IPS-20b (cell line): Measurements from ENCODE around the gene SRGAP1.

ENCODE experiments used
- H3K27ac ChIP-seq: one replicate; pipeline ENCODE4 v1.5.1; 2013; ENCODE audit warnings: low read length
- H3K27me3 ChIP-seq: 2 replicates; pipeline ENCODE4 v1.6.1; 2013; ENCODE audit warnings: mild to moderate bottlenecking, low read length, inconsistent platforms; ENCODE audit not compliant: insufficient read depth
- H3K36me3 ChIP-seq: 2 replicates; pipeline ENCODE4 v1.6.1; 2013; ENCODE audit warnings: low read depth, mild to moderate bottlenecking, inconsistent platforms, low read length, moderate library complexity; ENCODE audit not compliant: insufficient read depth
- H3K4me1 ChIP-seq: 2 replicates; pipeline ENCODE4 v1.6.1; 2013; ENCODE audit warnings: mild to moderate bottlenecking, control low read depth, inconsistent platforms, low read length, moderate library complexity; ENCODE audit not compliant: insufficient read depth
- H3K4me3 ChIP-seq: 2 replicates; pipeline ENCODE4 v1.5.1; 2013; ENCODE audit warnings: mild to moderate bottlenecking, low read length, inconsistent platforms
- H3K9ac ChIP-seq: 2 replicates; pipeline ENCODE4 v1.6.1; 2013; ENCODE audit warnings: low read depth, mild to moderate bottlenecking, inconsistent platforms, low read length, moderate library complexity
- H3K9me3 ChIP-seq: 2 replicates; pipeline ENCODE4 v1.6.1; 2013; ENCODE audit warnings: mild to moderate bottlenecking, low read depth, low read length, inconsistent platforms; ENCODE audit not compliant: insufficient read depth

The SRGAP1 gene

GRCh38 chr12:63982604-63983295, 138.2 kb downstream of the SRGAP1 start:
- Histone ChIP-seq H3K27ac (no peak overlapping the region), H3K4me1 (peaks cover 8% of the 10 kb centered on the region; the same call in 1 of the 2 replicates), H3K9me3 (no peaks in the 10 kb centered on the region), H3K9ac (no peak overlapping the region), H3K36me3 (no peaks in the 10 kb centered on the region), H3K4me3 (no peak overlapping the region), H3K27me3 (no peaks in the 10 kb centered on the region)

GRCh38 chr12:63985456-63985855, 141.0 kb downstream of the SRGAP1 start:
- Histone ChIP-seq H3K4me3 (no peak overlapping the region), H3K9ac (no peak overlapping the region), H3K9me3 (no peaks in the 10 kb centered on the region), H3K27ac (no peak overlapping the region), H3K36me3 (no peaks in the 10 kb centered on the region), H3K27me3 (no peaks in the 10 kb centered on the region), H3K4me1 (peaks cover 8% of the 10 kb centered on the region; the same call in 1 of the 2 replicates)

DNA sequence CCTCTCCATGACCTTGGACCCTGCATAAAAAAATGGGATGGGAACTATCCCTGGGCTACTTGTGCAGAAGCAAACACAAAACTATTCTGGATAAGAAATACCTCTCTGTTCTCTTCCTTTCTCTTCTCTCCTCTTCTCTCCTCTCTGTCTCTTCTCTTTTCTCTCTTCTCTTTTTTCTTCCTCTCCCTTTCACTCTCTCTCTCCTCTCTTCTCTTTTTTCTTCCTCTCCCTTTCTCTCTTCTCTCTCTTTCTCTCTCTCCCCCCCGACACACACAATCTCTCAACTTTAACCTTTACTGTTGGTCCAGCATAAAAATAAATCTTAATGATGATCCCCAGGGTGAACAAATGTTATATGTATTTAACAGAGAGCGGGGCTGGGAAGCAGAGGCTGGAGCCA, 141.4 kb downstream of the SRGAP1 start:
- H3K4me3 ChIP-seq, result no peak overlapping the region
- H3K4me1 ChIP-seq, result peaks cover 8% of the 10 kb centered on the region; the same call in 1 of the 2 replicates
- H3K27ac ChIP-seq, result no peak overlapping the region
- H3K9me3 ChIP-seq, result no peaks in the 10 kb centered on the region
- no peaks in the 10 kb centered on the region for H3K36me3 ChIP-seq
- H3K27me3 ChIP-seq, result no peaks in the 10 kb centered on the region
- H3K9ac ChIP-seq, result no peak overlapping the region

GRCh38 chr12:63989301-63989845, 144.9 kb downstream of the SRGAP1 start:
- H3K9ac ChIP-seq, result no peak overlapping the region
- no peak overlapping the region for H3K4me3 ChIP-seq
- no peaks in the 10 kb centered on the region for H3K36me3 ChIP-seq
- no peaks in the 10 kb centered on the region for H3K9me3 ChIP-seq
- H3K27me3 ChIP-seq, result no peaks in the 10 kb centered on the region
- H3K4me1 ChIP-seq, result peaks cover 4% of the 10 kb centered on the region; the same call in 1 of the 2 replicates
- H3K27ac ChIP-seq, result no peak overlapping the region

- H3K4me3 ChIP-seq, result no peak overlapping the region
- no peaks in the 10 kb centered on the region for H3K9me3 ChIP-seq
- H3K27me3 ChIP-seq, result no peaks in the 10 kb centered on the region
- H3K36me3 ChIP-seq, result no peaks in the 10 kb centered on the region
- H3K9ac ChIP-seq, result no peak overlapping the region
- H3K4me1 ChIP-seq, result peaks cover 4% of the 10 kb centered on the region; the same call in 1 of the 2 replicates
- no peak overlapping the region for H3K27ac ChIP-seq
Measured at GRCh38 chr12:63990828-63991547, 146.5 kb downstream of the SRGAP1 start.

GRCh38 chr12:63994704-63995103, 150.2 kb downstream of the SRGAP1 start:
- Histone ChIP-seq H3K36me3 (no peaks in the 10 kb centered on the region), H3K27me3 (no peaks in the 10 kb centered on the region), H3K9me3 (no peaks in the 10 kb centered on the region), H3K27ac (no peak overlapping the region), H3K9ac (no peak overlapping the region), H3K4me1 (peaks cover 4% of the 10 kb centered on the region; the same call in 1 of the 2 replicates), H3K4me3 (no peak overlapping the region)

GRCh38 chr12:63995512-63995911, 151.0 kb downstream of the SRGAP1 start:
- Histone ChIP-seq H3K36me3 (no peaks in the 10 kb centered on the region), H3K9ac (no peak overlapping the region), H3K27me3 (no peaks in the 10 kb centered on the region), H3K27ac (no peak overlapping the region), H3K4me3 (no peak overlapping the region), H3K9me3 (no peaks in the 10 kb centered on the region), H3K4me1 (peaks cover 4% of the 10 kb centered on the region; the same call in 1 of the 2 replicates)

GRCh38 chr12:63996556-63996955, 152.1 kb downstream of the SRGAP1 start:
- Histone ChIP-seq H3K9me3 (no peaks in the 10 kb centered on the region), H3K4me3 (no peak overlapping the region), H3K4me1 (peaks cover 4% of the 10 kb centered on the region; the same call in 1 of the 2 replicates), H3K27me3 (no peaks in the 10 kb centered on the region), H3K27ac (no peak overlapping the region), H3K9ac (no peak overlapping the region), H3K36me3 (no peaks in the 10 kb centered on the region)

DNA sequence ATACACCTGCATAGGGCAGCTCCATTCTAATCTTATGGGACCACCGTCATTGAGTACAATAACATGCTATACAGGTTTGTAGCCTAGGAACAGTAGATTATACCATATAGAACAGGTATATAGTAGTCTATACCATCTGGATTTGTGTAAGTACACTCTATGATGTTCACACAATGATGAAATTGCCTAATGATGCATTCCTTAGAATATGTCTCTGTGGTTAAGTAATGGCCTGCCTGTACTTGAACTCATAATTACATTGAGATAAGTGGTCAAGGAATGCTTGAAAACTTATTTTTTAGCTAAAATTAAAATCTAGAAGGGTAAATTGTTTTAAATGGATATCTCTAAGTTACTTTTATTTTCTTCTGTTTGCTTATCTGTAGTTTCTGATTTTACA, 152.7 kb downstream of the SRGAP1 start:
- Histone ChIP-seq H3K27me3 (no peaks in the 10 kb centered on the region), H3K9me3 (no peaks in the 10 kb centered on the region), H3K4me1 (peaks cover 4% of the 10 kb centered on the region; the same call in 1 of the 2 replicates), H3K27ac (no peak overlapping the region), H3K9ac (no peak overlapping the region), H3K36me3 (no peaks in the 10 kb centered on the region), H3K4me3 (no peak overlapping the region)

GRCh38 chr12:63998584-63998983, 154.1 kb downstream of the SRGAP1 start:
- Histone ChIP-seq H3K9ac (no peak overlapping the region), H3K4me1 (no peaks in the 10 kb centered on the region), H3K27ac (no peak overlapping the region), H3K36me3 (no peaks in the 10 kb centered on the region), H3K9me3 (no peaks in the 10 kb centered on the region), H3K4me3 (no peak overlapping the region), H3K27me3 (no peaks in the 10 kb centered on the region)

DNA sequence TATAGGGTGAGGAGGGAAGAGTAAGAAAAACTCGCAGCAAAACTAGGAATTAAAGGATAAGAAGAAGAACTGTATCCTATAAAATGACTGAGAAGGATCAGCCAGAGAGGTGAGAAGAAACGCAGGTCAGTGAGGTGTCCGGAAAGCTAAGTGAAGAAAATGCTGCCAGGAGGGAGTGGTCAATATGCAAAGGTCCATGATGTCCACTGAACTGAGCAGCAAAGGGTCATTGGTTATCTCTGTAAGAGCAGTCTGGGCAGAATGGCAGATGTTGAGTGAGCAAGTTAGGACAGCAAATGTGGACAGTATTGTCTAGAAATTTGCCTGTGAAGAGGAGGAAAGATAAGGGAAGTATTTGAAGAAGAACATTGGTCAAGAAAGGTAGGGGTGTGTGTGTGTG, 155.4 kb downstream of the SRGAP1 start:
- Histone ChIP-seq H3K4me3 (no peak overlapping the region), H3K4me1 (no peaks in the 10 kb centered on the region), H3K27me3 (no peaks in the 10 kb centered on the region), H3K27ac (no peak overlapping the region), H3K9me3 (no peaks in the 10 kb centered on the region), H3K36me3 (no peaks in the 10 kb centered on the region), H3K9ac (no peak overlapping the region)

- no peaks in the 10 kb centered on the region for H3K27me3 ChIP-seq
- no peak overlapping the region for H3K4me3 ChIP-seq
- H3K36me3 ChIP-seq, result no peaks in the 10 kb centered on the region
- H3K4me1 ChIP-seq, result no peaks in the 10 kb centered on the region
- H3K9me3 ChIP-seq, result no peaks in the 10 kb centered on the region
- no peak overlapping the region for H3K9ac ChIP-seq
- H3K27ac ChIP-seq, result no peak overlapping the region
Measured at GRCh38 chr12:64001439-64001838, 156.9 kb downstream of the SRGAP1 start.
